A549 (cell line): ENCODE data around the gene WTIP. TPM values are rescaled to one million over a fixed set of nuclear protein-coding genes. Genes with fewer than 3 reads are reported as not detected.

Experiments
- ATAC-seq, 2 experiments: fragments of 200-7000 bp in 1 of 2; fragments of >200 bp in 1 of 2; cut with Nextera tagmentation in 1 of 2; cut with Tn5 transposase in 1 of 2; 3 replicates each; pipeline versions ENCODE4 v1.8.0 to v1.9.1; 2018 to 2020; ENCODE audit warnings: mild to moderate bottlenecking in 1 of 2, moderate library complexity in 1 of 2
- CTCF ChIA-PET: fragments of 300-600 bp; sonication (Branson Sonifier 250); formaldehyde crosslinking; extraction: SDS; loops from one replicate; lab custom pipeline; 2021; ENCODE audit warnings: antibody characterized with exemption, inconsistent platforms; lab: Yijun Ruan, JAX
- POLR2A ChIA-PET: fragments of 350-600 bp; formaldehyde crosslinking; extraction: SDS; loops from one replicate; lab custom pipeline; 2021; ENCODE audit warnings: antibody characterized with exemption, inconsistent platforms; lab: Yijun Ruan, JAX
- DNase-seq, 2 experiments: peaks; one replicate each; pipeline versions ENCODE4 v3.0.0 to v3.0.0-alpha.2; 2011 to 2016; ENCODE audit warnings: low read depth in 1 of 2, low spot score in 1 of 2
- FAIRE-seq: peaks from 2 replicates; lab custom pipeline; 2011; peaks lifted over from hg19 to GRCh38; lab: Jason Lieb, UNC
- H3K27ac ChIP-seq, 2 experiments: fragments of >200 bp; sonication (Bioruptor Twin); formaldehyde crosslinking; 3 replicates each; pipeline ENCODE4 v1.5.1; 2016 to 2017
- H3K4me1 ChIP-seq: fragments of >200 bp; sonication (Bioruptor Twin); formaldehyde crosslinking; 3 replicates; pipeline ENCODE4 v1.6.1; 2016
- H3K4me2 ChIP-seq: fragments of >200 bp; sonication (Bioruptor Twin); formaldehyde crosslinking; 3 replicates; pipeline ENCODE4 v1.6.1; 2016
- H3K4me3 ChIP-seq: fragments of >200 bp; sonication (Bioruptor Twin); formaldehyde crosslinking; 3 replicates; pipeline ENCODE4 v1.5.1; 2016
- H3K9me3 ChIP-seq: fragments of >200 bp; sonication (Bioruptor Twin); formaldehyde crosslinking; 3 replicates; pipeline ENCODE4 v1.6.1; 2016
- BHLHE40 ChIP-seq: IDR thresholded peaks from 2 replicates; pipeline ENCODE4 v1.6.1; 2012; ENCODE audit warnings: low read depth, low read length, inconsistent platforms
- CBX2 ChIP-seq: fragments of 200-600 bp; sonication (generic); IDR thresholded peaks from 2 replicates; pipeline ENCODE4 v1.6.1; 2016; ENCODE audit warnings: low read depth, mild to moderate bottlenecking, borderline replicate concordance
- CBX8 ChIP-seq: fragments of 200-600 bp; sonication (generic); IDR thresholded peaks from 2 replicates; pipeline ENCODE4 v1.6.1; 2016
- CEBPB ChIP-seq, 2 experiments: fragments of >200 bp in 1 of 2; sonication (Bioruptor Twin) in 1 of 2; formaldehyde crosslinking in 1 of 2; IDR thresholded peaks; 2 replicates each; pipeline ENCODE4 v1.6.1; 2012 to 2016
- CHD2 ChIP-seq: fragments of 150-350 bp; IDR thresholded peaks from 2 replicates; pipeline ENCODE4 v1.6.1; 2014; ENCODE audit warnings: low read length; ENCODE audit not compliant: partially characterized antibody
- CHD4 ChIP-seq: fragments of 200-600 bp; sonication (generic); IDR thresholded peaks from 2 replicates; pipeline ENCODE4 v1.6.1; 2016; ENCODE audit warnings: antibody characterized with exemption, mild to moderate bottlenecking, borderline replicate concordance
- EHMT2 ChIP-seq: fragments of 200-600 bp; sonication (generic); IDR thresholded peaks from 2 replicates; pipeline ENCODE4 v1.6.1; 2016; ENCODE audit warnings: antibody characterized with exemption, low read depth, mild to moderate bottlenecking, moderate library complexity
- EP300 ChIP-seq, 2 experiments: fragments of >200 bp; sonication (Bioruptor Twin); formaldehyde crosslinking; IDR thresholded peaks; 2 replicates in 1 of 2; 3 replicates in 1 of 2; pipeline ENCODE4 v1.6.1; 2016 to 2017
- ESRRA ChIP-seq: fragments of 150-350 bp; IDR thresholded peaks from 2 replicates; pipeline ENCODE4 v1.6.1; 2014; ENCODE audit warnings: mild to moderate bottlenecking, low read length, borderline replicate concordance
- FOXS1 ChIP-seq: fragments of 250-450 bp; sonication (Bioruptor Pico); IDR thresholded peaks from 2 replicates; pipeline ENCODE4 v1.5.0; 2020; ENCODE audit warnings: mild to moderate bottlenecking, moderate library complexity
- HOXB5 ChIP-seq: fragments of 250-450 bp; sonication (Bioruptor Pico); IDR thresholded peaks from 2 replicates; pipeline ENCODE4 v1.5.0; 2020; ENCODE audit warnings: mild to moderate bottlenecking, moderate library complexity
- MAFK ChIP-seq: fragments of 450-650 bp; IDR thresholded peaks from 2 replicates; pipeline ENCODE4 v1.6.1; 2014; ENCODE audit not compliant: partially characterized antibody
- MAZ ChIP-seq: fragments of 150-350 bp; IDR thresholded peaks from 2 replicates; pipeline ENCODE4 v1.6.1; 2014; ENCODE audit warnings: antibody characterized with exemption, low read depth, low read length, borderline replicate concordance
- POLR2A ChIP-seq: IDR thresholded peaks from 2 replicates; pipeline ENCODE4 v1.6.1; 2012; ENCODE audit warnings: mild to moderate bottlenecking, low read length
- RAD21 ChIP-seq, 2 experiments: fragments of >200 bp in 1 of 2; sonication (Bioruptor Twin) in 1 of 2; formaldehyde crosslinking in 1 of 2; IDR thresholded peaks in 1 of 2; conservative IDR thresholded peaks in 1 of 2; 2 replicates in 1 of 2; 3 replicates in 1 of 2; pipeline ENCODE4 v1.6.1; 2012 to 2018; ENCODE audit warnings: inconsistent platforms in 1 of 2
- RARB ChIP-seq: fragments of 250-450 bp; sonication (Bioruptor Pico); IDR thresholded peaks from 2 replicates; pipeline ENCODE4 v1.8.0; 2021; ENCODE audit warnings: mild to moderate bottlenecking, moderate library complexity
- RFX5 ChIP-seq: fragments of 450-650 bp; IDR thresholded peaks from 2 replicates; pipeline ENCODE4 v1.7.1; 2014; ENCODE audit warnings: antibody characterized with exemption, mild to moderate bottlenecking, moderate library complexity
- RNF2 ChIP-seq: fragments of 200-600 bp; sonication (generic); IDR thresholded peaks from 2 replicates; pipeline ENCODE4 v1.6.1; 2016; ENCODE audit warnings: low read depth, mild to moderate bottlenecking, antibody characterized with exemption, moderate library complexity, borderline replicate concordance
- SREBF2 ChIP-seq: fragments of 450-650 bp; IDR thresholded peaks from 2 replicates; pipeline ENCODE4 v1.6.1; 2014; ENCODE audit warnings: mild to moderate bottlenecking, moderate library complexity
- ZFP36 ChIP-seq: fragments of 450-650 bp; IDR thresholded peaks from 2 replicates; pipeline ENCODE4 v1.6.1; 2014; ENCODE audit warnings: borderline replicate concordance; ENCODE audit not compliant: partially characterized antibody
- ZSCAN20 ChIP-seq: fragments of 250-450 bp; sonication (Bioruptor Pico); IDR thresholded peaks from 2 replicates; pipeline ENCODE4 v1.8.0; 2022; ENCODE audit warnings: mild to moderate bottlenecking, moderate library complexity
- WGBS: methylation state at CpG from one replicate; pipeline ENCODE4 v1.1.6; 2017; ENCODE audit errors: missing lambda C conversion rate; 5-methylcytosine and 5-hydroxymethylcytosine counted together
- polyA plus RNA-seq, 4 experiments: library from polyadenylated mRNA; depleted of rRNA in 3 of 4; stranded (reverse); fragments of >200 nt; fragmentation: RNase III in 1 of 4; extraction: RNeasy Plus Mini Kit Qiagen cat#74134 plus additional on column Dnase treatment in 1 of 4; gene quantifications; 2 replicates in 3 of 4; 3 replicates in 1 of 4; pipeline ENCODE4 v1.2.3, GENCODE V29; 2011 to 2017
- TF ChIP-seq, protein P1 (sequence below): fragments of >200 bp; sonication (Bioruptor Twin); formaldehyde crosslinking; IDR thresholded peaks from 2 replicates; pipeline ENCODE4 v1.6.1; 2016
- TF ChIP-seq, protein P2 (sequence below): fragments of >200 bp; sonication (Bioruptor Twin); formaldehyde crosslinking; IDR thresholded peaks from 3 replicates; pipeline ENCODE4 v1.6.1; 2016
- TF ChIP-seq, protein P3 (sequence below): IDR thresholded peaks from 2 replicates; pipeline ENCODE4 v1.6.1; 2012
- TF ChIP-seq, protein P4 (sequence below): fragments of >200 bp; sonication (Bioruptor Twin); formaldehyde crosslinking; IDR thresholded peaks from 3 replicates; pipeline ENCODE4 v1.5.1; 2016
- TF ChIP-seq, protein P5 (sequence below): fragments of 200-600 bp; sonication (generic); IDR thresholded peaks from 2 replicates; pipeline ENCODE4 v1.6.1; 2016; ENCODE audit warnings: antibody characterized with exemption, mild to moderate bottlenecking, moderate library complexity
- TF ChIP-seq, protein P6 (sequence below): fragments of 450-650 bp; IDR thresholded peaks from 2 replicates; pipeline ENCODE4 v1.6.1; 2014; ENCODE audit warnings: antibody characterized with exemption

Gene WTIP
- polyA plus RNA-seq, 2 of the 4 experiments (the other 2 are of a cell fraction) = 18.8 to 21.2 TPM

DNA sequence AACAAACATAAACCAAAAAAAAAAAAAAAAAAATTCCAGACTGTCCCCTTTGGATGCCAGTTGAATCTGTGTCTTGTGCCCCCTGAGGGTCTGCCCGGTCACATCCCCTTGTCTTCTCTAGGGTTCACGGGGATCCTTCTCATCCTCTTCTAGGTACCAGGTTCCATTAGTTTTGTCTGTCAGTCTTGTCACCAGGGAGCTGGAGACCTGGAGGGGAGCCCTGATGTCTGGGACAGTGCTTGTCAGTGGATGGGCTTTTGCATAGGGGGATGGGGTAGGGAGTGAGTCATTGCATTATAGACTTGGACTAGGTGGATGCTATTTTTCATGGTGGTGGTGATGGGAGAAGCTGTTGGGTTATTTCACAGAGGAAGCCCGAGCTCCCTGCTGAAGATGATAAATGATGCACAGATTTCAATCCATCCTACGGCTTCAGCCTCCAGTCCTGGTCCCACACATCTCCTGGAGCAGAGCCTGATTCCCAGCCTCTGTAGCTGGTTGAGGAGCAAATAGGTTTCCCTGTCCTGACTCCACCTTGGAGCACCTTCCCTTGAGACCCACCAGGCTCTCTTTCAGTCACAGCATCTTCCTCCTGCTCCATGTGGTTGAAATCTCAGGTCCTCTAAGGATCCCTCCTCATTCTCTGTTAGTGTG is 26.0 kb downstream of the WTIP start:
- H3K4me1 ChIP-seq = no peaks in the 10 kb centered on the region
- 47% methylated on average over 4 of the region's 4 CpGs for WGBS
- peak in 1 of 2 experiments; percentile 3; a peak in 1 of 6 replicates for ATAC-seq
- FAIRE-seq = peak; percentile 13
- CTCF ChIA-PET = interaction anchor here (0.5 to 1.9 kb wide), 7 partner anchors 15 to 205 kb away, joined by 3 to 8 read pairs (median 3); no protein-coding TSS in a partner anchor
- no peak overlapping the region for H3K4me3 ChIP-seq
- peaks cover 29% of the 10 kb centered on the region for H3K9me3 ChIP-seq
- no peak for DNase-seq
- POLR2A ChIA-PET = interaction anchor here (0.8 kb wide), 1 partner anchor 79 kb away, joined by 4 read pairs; the partner anchor contains the start of gene UBA2
- no peak overlapping the region for H3K27ac ChIP-seq
- no peak for TF ChIP-seq ZFP36
- no peak for TF ChIP-seq POLR2A
- TF ChIP-seq MAFK = no peak
- TF ChIP-seq, protein P1, sequence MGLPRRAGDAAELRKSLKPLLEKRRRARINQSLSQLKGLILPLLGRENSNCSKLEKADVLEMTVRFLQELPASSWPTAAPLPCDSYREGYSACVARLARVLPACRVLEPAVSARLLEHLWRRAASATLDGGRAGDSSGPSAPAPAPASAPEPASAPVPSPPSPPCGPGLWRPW = no peak
- TF ChIP-seq FOXS1 (CRISPR knock-in tag) = no peak
- TF ChIP-seq RARB (CRISPR knock-in tag) = no peak
- TF ChIP-seq, protein P2, sequence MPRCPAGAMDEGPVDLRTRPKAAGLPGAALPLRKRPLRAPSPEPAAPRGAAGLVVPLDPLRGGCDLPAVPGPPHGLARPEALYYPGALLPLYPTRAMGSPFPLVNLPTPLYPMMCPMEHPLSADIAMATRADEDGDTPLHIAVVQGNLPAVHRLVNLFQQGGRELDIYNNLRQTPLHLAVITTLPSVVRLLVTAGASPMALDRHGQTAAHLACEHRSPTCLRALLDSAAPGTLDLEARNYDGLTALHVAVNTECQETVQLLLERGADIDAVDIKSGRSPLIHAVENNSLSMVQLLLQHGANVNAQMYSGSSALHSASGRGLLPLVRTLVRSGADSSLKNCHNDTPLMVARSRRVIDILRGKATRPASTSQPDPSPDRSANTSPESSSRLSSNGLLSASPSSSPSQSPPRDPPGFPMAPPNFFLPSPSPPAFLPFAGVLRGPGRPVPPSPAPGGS = no peak
- no peak for TF ChIP-seq SREBF2
- no peak for TF ChIP-seq RFX5
- no peak for TF ChIP-seq CEBPB (IDR thresholded peaks at IDR 0.05)
- TF ChIP-seq, protein P3, sequence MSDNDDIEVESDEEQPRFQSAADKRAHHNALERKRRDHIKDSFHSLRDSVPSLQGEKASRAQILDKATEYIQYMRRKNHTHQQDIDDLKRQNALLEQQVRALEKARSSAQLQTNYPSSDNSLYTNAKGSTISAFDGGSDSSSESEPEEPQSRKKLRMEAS = no peak
- TF ChIP-seq, protein P4, sequence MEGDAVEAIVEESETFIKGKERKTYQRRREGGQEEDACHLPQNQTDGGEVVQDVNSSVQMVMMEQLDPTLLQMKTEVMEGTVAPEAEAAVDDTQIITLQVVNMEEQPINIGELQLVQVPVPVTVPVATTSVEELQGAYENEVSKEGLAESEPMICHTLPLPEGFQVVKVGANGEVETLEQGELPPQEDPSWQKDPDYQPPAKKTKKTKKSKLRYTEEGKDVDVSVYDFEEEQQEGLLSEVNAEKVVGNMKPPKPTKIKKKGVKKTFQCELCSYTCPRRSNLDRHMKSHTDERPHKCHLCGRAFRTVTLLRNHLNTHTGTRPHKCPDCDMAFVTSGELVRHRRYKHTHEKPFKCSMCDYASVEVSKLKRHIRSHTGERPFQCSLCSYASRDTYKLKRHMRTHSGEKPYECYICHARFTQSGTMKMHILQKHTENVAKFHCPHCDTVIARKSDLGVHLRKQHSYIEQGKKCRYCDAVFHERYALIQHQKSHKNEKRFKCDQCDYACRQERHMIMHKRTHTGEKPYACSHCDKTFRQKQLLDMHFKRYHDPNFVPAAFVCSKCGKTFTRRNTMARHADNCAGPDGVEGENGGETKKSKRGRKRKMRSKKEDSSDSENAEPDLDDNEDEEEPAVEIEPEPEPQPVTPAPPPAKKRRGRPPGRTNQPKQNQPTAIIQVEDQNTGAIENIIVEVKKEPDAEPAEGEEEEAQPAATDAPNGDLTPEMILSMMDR = no peak
- no peak overlapping the region for H3K4me2 ChIP-seq

DNA sequence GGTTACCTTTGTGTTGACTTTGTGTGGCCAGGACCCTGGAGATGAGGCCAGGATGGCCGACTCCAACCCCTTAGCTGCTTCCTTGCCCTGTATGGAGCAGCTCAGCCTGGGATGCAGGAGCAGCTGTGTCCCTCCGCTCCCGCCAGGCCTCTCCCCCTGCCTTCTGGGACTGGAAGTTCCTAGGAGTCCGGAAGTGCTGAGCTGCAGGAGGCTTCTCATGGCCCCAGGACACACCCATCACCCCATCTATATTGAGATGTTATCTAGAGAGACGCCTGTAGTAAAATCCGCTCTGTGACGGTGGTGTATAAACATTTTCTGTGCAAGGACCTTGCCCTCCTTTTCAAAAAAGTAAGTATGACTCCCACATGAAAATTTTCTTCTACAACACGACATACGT is 27.0 kb downstream of the WTIP start:
- ChIA-PET POLR2A (no interaction called here), CTCF (interaction anchor here (1.1 to 1.9 kb wide), 6 partner anchors 14 to 731 kb away, joined by 3 to 8 read pairs (median 3); no protein-coding TSS in a partner anchor)
- DNase-seq (no peak), FAIRE-seq (no peak), ATAC-seq (peak in 1 of 2 experiments; percentile 10; a peak in 4 of 6 replicates)
- Histone ChIP-seq H3K4me3 (no peak overlapping the region), H3K4me2 (no peak overlapping the region), H3K4me1 (no peaks in the 10 kb centered on the region), H3K27ac (no peak overlapping the region), H3K9me3 (peaks cover 30% of the 10 kb centered on the region)
- WGBS = 48% methylated on average over 9 of the region's 9 CpGs
- no peak for TF ChIP-seq CBX8
- no peak for TF ChIP-seq RNF2
- TF ChIP-seq ZSCAN20 (CRISPR knock-in tag) = no peak
- no peak for TF ChIP-seq HOXB5 (CRISPR knock-in tag)
- TF ChIP-seq, protein P1 = no peak
- no peak for TF ChIP-seq MAZ
- no peak for TF ChIP-seq EHMT2
- TF ChIP-seq EP300 (IDR thresholded peaks at IDR 0.05) = no peak
- no peak for TF ChIP-seq BHLHE40
- TF ChIP-seq SREBF2 = no peak
- TF ChIP-seq, protein P5, sequence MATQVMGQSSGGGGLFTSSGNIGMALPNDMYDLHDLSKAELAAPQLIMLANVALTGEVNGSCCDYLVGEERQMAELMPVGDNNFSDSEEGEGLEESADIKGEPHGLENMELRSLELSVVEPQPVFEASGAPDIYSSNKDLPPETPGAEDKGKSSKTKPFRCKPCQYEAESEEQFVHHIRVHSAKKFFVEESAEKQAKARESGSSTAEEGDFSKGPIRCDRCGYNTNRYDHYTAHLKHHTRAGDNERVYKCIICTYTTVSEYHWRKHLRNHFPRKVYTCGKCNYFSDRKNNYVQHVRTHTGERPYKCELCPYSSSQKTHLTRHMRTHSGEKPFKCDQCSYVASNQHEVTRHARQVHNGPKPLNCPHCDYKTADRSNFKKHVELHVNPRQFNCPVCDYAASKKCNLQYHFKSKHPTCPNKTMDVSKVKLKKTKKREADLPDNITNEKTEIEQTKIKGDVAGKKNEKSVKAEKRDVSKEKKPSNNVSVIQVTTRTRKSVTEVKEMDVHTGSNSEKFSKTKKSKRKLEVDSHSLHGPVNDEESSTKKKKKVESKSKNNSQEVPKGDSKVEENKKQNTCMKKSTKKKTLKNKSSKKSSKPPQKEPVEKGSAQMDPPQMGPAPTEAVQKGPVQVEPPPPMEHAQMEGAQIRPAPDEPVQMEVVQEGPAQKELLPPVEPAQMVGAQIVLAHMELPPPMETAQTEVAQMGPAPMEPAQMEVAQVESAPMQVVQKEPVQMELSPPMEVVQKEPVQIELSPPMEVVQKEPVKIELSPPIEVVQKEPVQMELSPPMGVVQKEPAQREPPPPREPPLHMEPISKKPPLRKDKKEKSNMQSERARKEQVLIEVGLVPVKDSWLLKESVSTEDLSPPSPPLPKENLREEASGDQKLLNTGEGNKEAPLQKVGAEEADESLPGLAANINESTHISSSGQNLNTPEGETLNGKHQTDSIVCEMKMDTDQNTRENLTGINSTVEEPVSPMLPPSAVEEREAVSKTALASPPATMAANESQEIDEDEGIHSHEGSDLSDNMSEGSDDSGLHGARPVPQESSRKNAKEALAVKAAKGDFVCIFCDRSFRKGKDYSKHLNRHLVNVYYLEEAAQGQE = no peak
- no peak for TF ChIP-seq CHD4
- TF ChIP-seq, protein P6, sequence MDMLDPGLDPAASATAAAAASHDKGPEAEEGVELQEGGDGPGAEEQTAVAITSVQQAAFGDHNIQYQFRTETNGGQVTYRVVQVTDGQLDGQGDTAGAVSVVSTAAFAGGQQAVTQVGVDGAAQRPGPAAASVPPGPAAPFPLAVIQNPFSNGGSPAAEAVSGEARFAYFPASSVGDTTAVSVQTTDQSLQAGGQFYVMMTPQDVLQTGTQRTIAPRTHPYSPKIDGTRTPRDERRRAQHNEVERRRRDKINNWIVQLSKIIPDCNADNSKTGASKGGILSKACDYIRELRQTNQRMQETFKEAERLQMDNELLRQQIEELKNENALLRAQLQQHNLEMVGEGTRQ = no peak
- TF ChIP-seq RAD21 (conservative IDR thresholded peaks at IDR 0.05 in 1 of 2, IDR thresholded peaks at IDR 0.05 in 1 of 2) = no peak
- no peak for TF ChIP-seq CBX2
- TF ChIP-seq MAFK = no peak
- TF ChIP-seq CHD2 = no peak
- no peak for TF ChIP-seq ESRRA
